ENCODE measurements around the gene SMYD1. TPM values are rescaled to one million over a fixed set of nuclear protein-coding genes. Genes with fewer than 3 reads are reported as not detected.

The SMYD1 gene
- polyA plus RNA-seq, 1 donor from 2014 or later, result not detected

DNA sequence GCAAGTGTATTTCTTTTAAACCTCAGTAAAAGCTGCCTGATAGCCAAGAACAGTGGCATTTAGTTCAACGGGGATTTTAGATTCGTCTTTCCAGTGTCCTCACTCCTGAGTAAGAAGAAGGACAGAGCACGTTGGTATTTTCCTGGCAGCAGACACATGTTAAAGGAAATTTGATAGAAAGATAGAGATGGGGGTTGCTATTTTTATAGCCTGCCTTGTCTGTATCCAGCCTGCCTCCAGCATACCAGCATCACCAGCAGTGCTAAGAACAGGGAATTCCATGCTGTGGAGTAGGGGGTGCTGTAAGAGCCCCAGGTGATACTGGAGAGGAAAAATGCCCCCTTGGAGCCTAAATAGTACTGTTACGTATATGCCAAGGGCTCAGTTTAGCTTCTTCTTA lies 1.1 kb upstream of the SMYD1 start:
- Histone ChIP-seq H3K9me3 (ENCODE audit: low read length) (no peaks in the 10 kb centered on the region), H3K4me2 (ENCODE audit: low read length) (no peak overlapping the region)

DNA sequence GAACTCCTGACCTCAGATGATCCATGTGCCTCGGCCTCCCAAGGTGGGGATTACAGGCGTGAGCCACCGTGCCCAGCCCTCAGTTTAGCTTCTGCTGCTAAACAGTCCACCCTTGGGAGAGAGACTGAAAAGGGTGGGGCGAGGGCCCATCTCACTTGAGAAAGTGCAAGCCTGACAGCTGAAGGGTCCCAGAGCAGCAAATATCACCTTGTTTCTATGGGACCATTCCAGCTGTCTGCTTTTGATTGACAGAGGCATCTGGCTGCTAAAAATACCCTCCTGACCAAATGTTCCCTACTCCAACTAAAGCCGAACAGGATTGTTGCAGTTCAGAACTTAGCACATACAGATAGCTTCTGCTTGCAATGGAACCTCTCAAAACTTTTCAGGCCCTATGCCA lies 436 bp upstream of the SMYD1 start:
- no peaks in the 10 kb centered on the region for H3F3A ChIP-seq (ENCODE audit: insufficient read depth, low read length, poor library complexity, severe bottlenecking)
- H3K36me3 ChIP-seq (ENCODE audit: insufficient read depth, low read length), result no peaks in the 10 kb centered on the region
- no peak overlapping the region for H3K27ac ChIP-seq (ENCODE audit: low read length)
- H3K9me3 ChIP-seq (ENCODE audit: low read length), result no peaks in the 10 kb centered on the region
- H3K4me2 ChIP-seq (ENCODE audit: low read length), result no peak overlapping the region
- no peak overlapping the region for H3K4me3 ChIP-seq (ENCODE audit: low read length)
- no peak overlapping the region for H3K9ac ChIP-seq (ENCODE audit: low read length)
- H2AFZ ChIP-seq (ENCODE audit: low read depth, low read length), result no peak overlapping the region
- H3K9me2 ChIP-seq (ENCODE audit: insufficient read depth, low read length), result no peaks in the 10 kb centered on the region
- no peaks in the 10 kb centered on the region for H3K27me3 ChIP-seq (ENCODE audit: insufficient read depth, low read depth, low read length)
- H3K79me2 ChIP-seq (replicated peaks; ENCODE audit: insufficient read depth, low read length), result no peaks in the 10 kb centered on the region
- no peak for TF ChIP-seq TAF1 (IDR thresholded peaks at IDR 0.05; ENCODE audit: low read depth)
- TF ChIP-seq RAD21 (conservative IDR thresholded peaks at IDR 0.05), result no peak
- TF ChIP-seq, protein P1, sequence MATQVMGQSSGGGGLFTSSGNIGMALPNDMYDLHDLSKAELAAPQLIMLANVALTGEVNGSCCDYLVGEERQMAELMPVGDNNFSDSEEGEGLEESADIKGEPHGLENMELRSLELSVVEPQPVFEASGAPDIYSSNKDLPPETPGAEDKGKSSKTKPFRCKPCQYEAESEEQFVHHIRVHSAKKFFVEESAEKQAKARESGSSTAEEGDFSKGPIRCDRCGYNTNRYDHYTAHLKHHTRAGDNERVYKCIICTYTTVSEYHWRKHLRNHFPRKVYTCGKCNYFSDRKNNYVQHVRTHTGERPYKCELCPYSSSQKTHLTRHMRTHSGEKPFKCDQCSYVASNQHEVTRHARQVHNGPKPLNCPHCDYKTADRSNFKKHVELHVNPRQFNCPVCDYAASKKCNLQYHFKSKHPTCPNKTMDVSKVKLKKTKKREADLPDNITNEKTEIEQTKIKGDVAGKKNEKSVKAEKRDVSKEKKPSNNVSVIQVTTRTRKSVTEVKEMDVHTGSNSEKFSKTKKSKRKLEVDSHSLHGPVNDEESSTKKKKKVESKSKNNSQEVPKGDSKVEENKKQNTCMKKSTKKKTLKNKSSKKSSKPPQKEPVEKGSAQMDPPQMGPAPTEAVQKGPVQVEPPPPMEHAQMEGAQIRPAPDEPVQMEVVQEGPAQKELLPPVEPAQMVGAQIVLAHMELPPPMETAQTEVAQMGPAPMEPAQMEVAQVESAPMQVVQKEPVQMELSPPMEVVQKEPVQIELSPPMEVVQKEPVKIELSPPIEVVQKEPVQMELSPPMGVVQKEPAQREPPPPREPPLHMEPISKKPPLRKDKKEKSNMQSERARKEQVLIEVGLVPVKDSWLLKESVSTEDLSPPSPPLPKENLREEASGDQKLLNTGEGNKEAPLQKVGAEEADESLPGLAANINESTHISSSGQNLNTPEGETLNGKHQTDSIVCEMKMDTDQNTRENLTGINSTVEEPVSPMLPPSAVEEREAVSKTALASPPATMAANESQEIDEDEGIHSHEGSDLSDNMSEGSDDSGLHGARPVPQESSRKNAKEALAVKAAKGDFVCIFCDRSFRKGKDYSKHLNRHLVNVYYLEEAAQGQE (IDR thresholded peaks at IDR 0.05; ENCODE audit: borderline replicate concordance), result no peak
- TF ChIP-seq EP300 (conservative IDR thresholded peaks at IDR 0.05; ENCODE audit: poor library complexity, severe bottlenecking), result no peak
- TF ChIP-seq, protein P2, sequence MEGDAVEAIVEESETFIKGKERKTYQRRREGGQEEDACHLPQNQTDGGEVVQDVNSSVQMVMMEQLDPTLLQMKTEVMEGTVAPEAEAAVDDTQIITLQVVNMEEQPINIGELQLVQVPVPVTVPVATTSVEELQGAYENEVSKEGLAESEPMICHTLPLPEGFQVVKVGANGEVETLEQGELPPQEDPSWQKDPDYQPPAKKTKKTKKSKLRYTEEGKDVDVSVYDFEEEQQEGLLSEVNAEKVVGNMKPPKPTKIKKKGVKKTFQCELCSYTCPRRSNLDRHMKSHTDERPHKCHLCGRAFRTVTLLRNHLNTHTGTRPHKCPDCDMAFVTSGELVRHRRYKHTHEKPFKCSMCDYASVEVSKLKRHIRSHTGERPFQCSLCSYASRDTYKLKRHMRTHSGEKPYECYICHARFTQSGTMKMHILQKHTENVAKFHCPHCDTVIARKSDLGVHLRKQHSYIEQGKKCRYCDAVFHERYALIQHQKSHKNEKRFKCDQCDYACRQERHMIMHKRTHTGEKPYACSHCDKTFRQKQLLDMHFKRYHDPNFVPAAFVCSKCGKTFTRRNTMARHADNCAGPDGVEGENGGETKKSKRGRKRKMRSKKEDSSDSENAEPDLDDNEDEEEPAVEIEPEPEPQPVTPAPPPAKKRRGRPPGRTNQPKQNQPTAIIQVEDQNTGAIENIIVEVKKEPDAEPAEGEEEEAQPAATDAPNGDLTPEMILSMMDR (IDR thresholded peaks at IDR 0.05; ENCODE audit: poor library complexity, severe bottlenecking), result no peak
- no peak for TF ChIP-seq POLR2AphosphoS5 (IDR thresholded peaks at IDR 0.05)
- TF ChIP-seq EZH2 (IDR thresholded peaks at IDR 0.05; ENCODE audit: borderline replicate concordance, insufficient read depth, low read length, poor library complexity, severe bottlenecking), result no peak
- H4K20me1 ChIP-seq (ENCODE audit: insufficient read depth), result no peaks in the 10 kb centered on the region

More for the DNA sequence above, 1.1 kb upstream of the SMYD1 start:
- no peak overlapping the region for H3K9ac ChIP-seq (ENCODE audit: low read length)
- H3K9me2 ChIP-seq (ENCODE audit: insufficient read depth, low read length), result no peaks in the 10 kb centered on the region
- H3K27ac ChIP-seq (ENCODE audit: low read length), result no peak overlapping the region
- H2AFZ ChIP-seq (ENCODE audit: low read depth, low read length), result no peak overlapping the region
- H3F3A ChIP-seq (ENCODE audit: insufficient read depth, low read length, poor library complexity, severe bottlenecking), result no peaks in the 10 kb centered on the region
- H3K4me3 ChIP-seq (ENCODE audit: low read length), result no peak overlapping the region
- H4K20me1 ChIP-seq (ENCODE audit: insufficient read depth), result no peaks in the 10 kb centered on the region
- TF ChIP-seq RAD21 (conservative IDR thresholded peaks at IDR 0.05), result no peak
- TF ChIP-seq EP300 (conservative IDR thresholded peaks at IDR 0.05; ENCODE audit: poor library complexity, severe bottlenecking), result no peak
- TF ChIP-seq, protein P2 (IDR thresholded peaks at IDR 0.05; ENCODE audit: poor library complexity, severe bottlenecking), result no peak
- no peak for TF ChIP-seq TAF1 (IDR thresholded peaks at IDR 0.05; ENCODE audit: low read depth)
- no peak for TF ChIP-seq MXI1 (conservative IDR thresholded peaks at IDR 0.05; ENCODE audit: poor library complexity, severe bottlenecking)
- TF ChIP-seq, protein P1 (IDR thresholded peaks at IDR 0.05; ENCODE audit: borderline replicate concordance), result no peak
- no peak for TF ChIP-seq EZH2 (IDR thresholded peaks at IDR 0.05; ENCODE audit: borderline replicate concordance, insufficient read depth, low read length, poor library complexity, severe bottlenecking)
- no peak for TF ChIP-seq POLR2AphosphoS5 (IDR thresholded peaks at IDR 0.05)
- no peak for TF ChIP-seq SMC3 (conservative IDR thresholded peaks at IDR 0.05; ENCODE audit: poor library complexity)
- H3K36me3 ChIP-seq (ENCODE audit: insufficient read depth, low read length), result no peaks in the 10 kb centered on the region
- no peaks in the 10 kb centered on the region for H3K27me3 ChIP-seq (ENCODE audit: insufficient read depth, low read depth, low read length)
- H3K79me2 ChIP-seq (replicated peaks; ENCODE audit: insufficient read depth, low read length), result no peaks in the 10 kb centered on the region

Measured in neural cell (in vitro differentiated cells).